Middle frontal gyrus (tissue), 1 donor: Measurements from ENCODE around the gene LEPR.

Experiments used
- DNase-seq: peaks from one replicate; pipeline ENCODE4 v3.0.0-alpha.2; 2015; ENCODE audit warnings: low spot score; ENCODE audit errors: extremely low spot score

LEPR gene

GRCh38 chr1:65412256-65412983, 8.0 kb upstream of the LEPR start:
- no peak for DNase-seq

GRCh38 chr1:65412984-65413375, 7.5 kb upstream of the LEPR start:
- no peak for DNase-seq

- no peak for DNase-seq
These were observed 5.9 kb upstream of the LEPR start for GRCh38 chr1:65414538-65414937.

- no peak for DNase-seq
These were observed 3.7 kb upstream of the LEPR start for GRCh38 chr1:65416767-65417166.

- no peak for DNase-seq
These were observed 2.7 kb upstream of the LEPR start for GRCh38 chr1:65417729-65418128.

GRCh38 chr1:65418522-65419185, 1.8 kb upstream of the LEPR start:
- no peak for DNase-seq

GRCh38 chr1:65419681-65420589, 533 bp upstream of the LEPR start:
- peak; percentile 89 for DNase-seq

GRCh38 chr1:65421351-65422025, 1.0 kb downstream of the LEPR start:
- DNase-seq, result no peak

- DNase-seq, result no peak
These were observed 2.1 kb downstream of the LEPR start for GRCh38 chr1:65422241-65423203.

GRCh38 chr1:65423884-65424572, 3.6 kb downstream of the LEPR start:
- no peak for DNase-seq

GRCh38 chr1:65424573-65424889, 4.1 kb downstream of the LEPR start:
- DNase-seq, result no peak

- no peak for DNase-seq
These were observed 4.5 kb downstream of the LEPR start for GRCh38 chr1:65425006-65425405.

- DNase-seq, result no peak
These were observed 5.2 kb downstream of the LEPR start for GRCh38 chr1:65425697-65426096.

- DNase-seq, result no peak
These were observed 8.6 kb downstream of the LEPR start for GRCh38 chr1:65429078-65429477.

- no peak for DNase-seq
These were observed 9.3 kb downstream of the LEPR start for GRCh38 chr1:65429806-65430205.

- no peak for DNase-seq
These were observed 10.7 kb downstream of the LEPR start for GRCh38 chr1:65431111-65431705.

GRCh38 chr1:65432918-65433317, 12.4 kb downstream of the LEPR start:
- no peak for DNase-seq

GRCh38 chr1:65434255-65434654, 13.8 kb downstream of the LEPR start:
- DNase-seq, result no peak

GRCh38 chr1:65434760-65435159, 14.3 kb downstream of the LEPR start:
- no peak for DNase-seq

GRCh38 chr1:65435987-65436386, 15.5 kb downstream of the LEPR start:
- no peak for DNase-seq
